Fibroblast of lung (primary cell): ENCODE measurements around the gene MAP2K2. TPM values are rescaled to one million over a fixed set of nuclear protein-coding genes. Genes with fewer than 3 reads are reported as not detected.

Source experiments
- DNase-seq, 2 donors: peaks; one replicate each; pipeline versions ENCODE4 v3.0.0 to v3.0.0-alpha.2; 2010; ENCODE audit warnings: low read depth in 2 of 2
- H2AFZ ChIP-seq: 2 replicates; pipeline ENCODE4 v1.5.1; 2012; ENCODE audit warnings: low read length, control low read depth, inconsistent platforms
- H3K27ac ChIP-seq: 2 replicates; pipeline ENCODE4 v1.5.1; 2011; ENCODE audit warnings: low read length, control low read depth; ENCODE audit not compliant: insufficient read depth
- H3K27me3 ChIP-seq: 2 replicates; pipeline ENCODE4 v1.5.1; 2011; ENCODE audit warnings: mild to moderate bottlenecking, low read length; ENCODE audit not compliant: control insufficient read depth, insufficient read depth
- H3K36me3 ChIP-seq: 2 replicates; pipeline ENCODE4 v1.5.1; 2011; ENCODE audit warnings: low read length; ENCODE audit not compliant: control insufficient read depth, insufficient read depth
- H3K4me1 ChIP-seq: 2 replicates; pipeline ENCODE4 v1.5.1; 2011; ENCODE audit warnings: low read length; ENCODE audit not compliant: control insufficient read depth, insufficient read depth; ENCODE audit errors: extremely low read depth
- H3K4me2 ChIP-seq: 2 replicates; pipeline ENCODE4 v1.5.1; 2011; ENCODE audit warnings: low read length, control low read depth; ENCODE audit not compliant: insufficient read depth; ENCODE audit errors: extremely low read depth
- H3K4me3 ChIP-seq, 4 experiments: fragments of 200-600 bp in 1 of 4; sonication (generic) in 1 of 4; replicated peaks in 1 of 4; 2 replicates each; pipeline ENCODE4 v1.5.1; 2011 to 2016; ENCODE audit warnings: low read length in 4 of 4, low read depth in 3 of 4, mild to moderate bottlenecking in 3 of 4, control low read depth in 2 of 4, inconsistent platforms in 1 of 4, mixed read lengths in 1 of 4; ENCODE audit not compliant: insufficient read depth in 1 of 4; ENCODE audit errors: control extremely low read depth in 1 of 4
- H3K79me2 ChIP-seq: 2 replicates; pipeline ENCODE4 v1.5.1; 2012; ENCODE audit warnings: mild to moderate bottlenecking, low read length, inconsistent platforms; ENCODE audit not compliant: control insufficient read depth, insufficient read depth
- H3K9ac ChIP-seq: 2 replicates; pipeline ENCODE4 v1.5.1; 2011; ENCODE audit warnings: mild to moderate bottlenecking, low read length, control low read depth; ENCODE audit not compliant: insufficient read depth
- H3K9me3 ChIP-seq: 2 replicates; pipeline ENCODE4 v1.5.1; 2012; ENCODE audit warnings: low read depth, low read length; ENCODE audit not compliant: control insufficient read depth, insufficient read depth
- H4K20me1 ChIP-seq: 2 replicates; pipeline ENCODE4 v1.5.1; 2011; ENCODE audit warnings: low read length; ENCODE audit not compliant: control insufficient read depth, insufficient read depth; ENCODE audit errors: extremely low read depth
- CTCF ChIP-seq, 2 donors: IDR thresholded peaks in 1 of 2; conservative IDR thresholded peaks in 1 of 2; 1 replicate in 1 of 2; 2 replicates in 1 of 2; pipeline ENCODE4 v1.5.1; 2011 to 2012; ENCODE audit warnings: low read length in 2 of 2, control low read depth in 1 of 2, inconsistent platforms in 1 of 2, low read depth in 1 of 2, mild to moderate bottlenecking in 1 of 2
- EZH2 ChIP-seq: IDR thresholded peaks from 2 replicates; pipeline ENCODE4 v1.5.1; 2012; ENCODE audit warnings: low read length, control low read depth, mild to moderate bottlenecking; ENCODE audit errors: missing control alignments
- polyA plus RNA-seq, 2 donors: library from polyadenylated mRNA; depleted of rRNA in 1 of 2; stranded (reverse) in 1 of 2; unstranded in 1 of 2; fragments of >200 nt; gene quantifications; 2 replicates each; pipeline ENCODE4 v1.2.1, GENCODE V29; 2011 to 2012; ENCODE audit warnings: missing spikeins in 1 of 2
- total RNA-seq: library from RNA; depleted of rRNA; stranded (reverse); fragments of >200 nt; gene quantifications from 2 replicates; pipeline ENCODE4 v1.2.1, GENCODE V29; 2014

Gene MAP2K2
- total and polyA plus RNA-seq, 2 donors (not counting 1 experiment from before 2014, with no cell fraction given), result 61.6 to 159 TPM

GRCh38 chr19:4052114-4052992 is 71.6 kb downstream of the MAP2K2 start:
- no peak for TF ChIP-seq EZH2
- TF ChIP-seq CTCF (conservative IDR thresholded peaks at IDR 0.05 in 1 of 2, IDR thresholded peaks at IDR 0.05 in 1 of 2; ENCODE audit: low read depth in 1 of 2, low read length in 2 of 2), result no peak
- peak overlapping the region; percentile 0 for H3K4me2 ChIP-seq
- peak; percentile 50 to 63 for DNase-seq
- no peak overlapping the region for H3K9ac ChIP-seq
- H2AFZ ChIP-seq, result no peak overlapping the region
- H3K27ac ChIP-seq, result peak overlapping the region; percentile 2
- no peaks in the 10 kb centered on the region for H3K9me3 ChIP-seq
- peaks cover 4% of the 10 kb centered on the region for H4K20me1 ChIP-seq
- peaks cover 15% of the 10 kb centered on the region for H3K4me1 ChIP-seq
- H3K79me2 ChIP-seq, result peaks cover 89% of the 10 kb centered on the region
- no peak overlapping the region for H3K4me3 ChIP-seq
- H3K36me3 ChIP-seq, result peaks cover 33% of the 10 kb centered on the region
- H3K27me3 ChIP-seq, result no peaks in the 10 kb centered on the region

- peaks cover 33% of the 10 kb centered on the region for H3K36me3 ChIP-seq
- no peak overlapping the region for H3K4me2 ChIP-seq
- no peak overlapping the region for H3K4me3 ChIP-seq
- no peaks in the 10 kb centered on the region for H3K27me3 ChIP-seq
- peak overlapping the region; percentile 57 for H3K27ac ChIP-seq
- H2AFZ ChIP-seq, result no peak overlapping the region
- peak; percentile 55 to 68 for DNase-seq
- H3K4me1 ChIP-seq, result peaks cover 15% of the 10 kb centered on the region
- peaks cover 84% of the 10 kb centered on the region for H3K79me2 ChIP-seq
- no peak overlapping the region for H3K9ac ChIP-seq
- peaks cover 4% of the 10 kb centered on the region for H4K20me1 ChIP-seq
- no peaks in the 10 kb centered on the region for H3K9me3 ChIP-seq
- TF ChIP-seq CTCF (conservative IDR thresholded peaks at IDR 0.05 in 1 of 2, IDR thresholded peaks at IDR 0.05 in 1 of 2; ENCODE audit: low read depth in 1 of 2, low read length in 2 of 2) (no peak), EZH2 (no peak)
Observed at GRCh38 chr19:4051175-4052101, 72.5 kb downstream of the MAP2K2 start.

- DNase-seq, result no peak
Observed at GRCh38 chr19:4049432-4049831, 74.5 kb downstream of the MAP2K2 start.

More at GRCh38 chr19:4049432-4049831, 74.5 kb downstream of the MAP2K2 start:
- H3K79me2 ChIP-seq, result peaks cover 84% of the 10 kb centered on the region
- no peak overlapping the region for H2AFZ ChIP-seq
- H3K4me3 ChIP-seq, result no peak overlapping the region
- no peak overlapping the region for H3K27ac ChIP-seq
- no peak overlapping the region for H3K4me2 ChIP-seq
- H3K9me3 ChIP-seq, result no peaks in the 10 kb centered on the region
- no peaks in the 10 kb centered on the region for H3K27me3 ChIP-seq
- H4K20me1 ChIP-seq, result peaks cover 4% of the 10 kb centered on the region
- no peak overlapping the region for H3K9ac ChIP-seq
- peaks cover 17% of the 10 kb centered on the region for H3K4me1 ChIP-seq
- no peak for TF ChIP-seq CTCF (conservative IDR thresholded peaks at IDR 0.05 in 1 of 2, IDR thresholded peaks at IDR 0.05 in 1 of 2; ENCODE audit: low read depth in 1 of 2, low read length in 2 of 2)
- TF ChIP-seq EZH2, result no peak
- peaks cover 30% of the 10 kb centered on the region for H3K36me3 ChIP-seq
